Left colon (tissue), 2 donors: ENCODE data around the gene SLC25A26. TPM values are rescaled to one million over a fixed set of nuclear protein-coding genes. Genes with fewer than 3 reads are reported as not detected.

ENCODE experiments used
- ATAC-seq: fragments of 200-7000 bp; cut with Tn5 transposase; one replicate; pipeline ENCODE4 v1.9.1; 2020; ENCODE audit warnings: mild to moderate bottlenecking, moderate library complexity
- DNase-seq, 2 donors: peaks; one replicate each; pipeline ENCODE4 v3.0.0-alpha.2; 2020
- intact Hi-C, 2 donors: fragments of 100-400 bp; cut with DNase I in 1 of 2; cut with micrococcal nuclease in 1 of 2; formaldehyde crosslinking; loops; one replicate each; pipeline versions ENCODE4 v1.11.2 to v1.14.0; 2022; cut with DNase I, micrococcal nuclease
- long read RNA-seq: library from polyadenylated mRNA; unstranded; transcript quantifications from one replicate; pipeline ENCODE4 v2.0.0, GENCODE V29; 2021
- total RNA-seq, 2 donors: library from RNA; stranded (reverse); fragmentation: NEBNext Ultra II Directional; extraction: Animal tissue kit (Norgen Biotek cat#: 25700); gene quantifications; one replicate each; pipeline ENCODE4 v1.2.1, GENCODE V29; 2021
- donor health status: DM: no; HTN: no; CAD: no.
- donor health status: DM: yes; HTN: yes; CAD: no.

The SLC25A26 gene, protein sequence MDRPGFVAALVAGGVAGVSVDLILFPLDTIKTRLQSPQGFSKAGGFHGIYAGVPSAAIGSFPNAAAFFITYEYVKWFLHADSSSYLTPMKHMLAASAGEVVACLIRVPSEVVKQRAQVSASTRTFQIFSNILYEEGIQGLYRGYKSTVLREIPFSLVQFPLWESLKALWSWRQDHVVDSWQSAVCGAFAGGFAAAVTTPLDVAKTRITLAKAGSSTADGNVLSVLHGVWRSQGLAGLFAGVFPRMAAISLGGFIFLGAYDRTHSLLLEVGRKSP
- 10 to 100 TPM; 17.2 to 18.9 TPM for total RNA-seq
- long read RNA-seq, transcript SLC25A26-201 (9 exons, 1,023 nt): major isoform, 7 of 21 reads
- long read RNA-seq, partial matches to known transcripts: 7 of 21 reads
- long read RNA-seq, other reads (novel, unspliced or antisense): 7 of 21 reads

DNA sequence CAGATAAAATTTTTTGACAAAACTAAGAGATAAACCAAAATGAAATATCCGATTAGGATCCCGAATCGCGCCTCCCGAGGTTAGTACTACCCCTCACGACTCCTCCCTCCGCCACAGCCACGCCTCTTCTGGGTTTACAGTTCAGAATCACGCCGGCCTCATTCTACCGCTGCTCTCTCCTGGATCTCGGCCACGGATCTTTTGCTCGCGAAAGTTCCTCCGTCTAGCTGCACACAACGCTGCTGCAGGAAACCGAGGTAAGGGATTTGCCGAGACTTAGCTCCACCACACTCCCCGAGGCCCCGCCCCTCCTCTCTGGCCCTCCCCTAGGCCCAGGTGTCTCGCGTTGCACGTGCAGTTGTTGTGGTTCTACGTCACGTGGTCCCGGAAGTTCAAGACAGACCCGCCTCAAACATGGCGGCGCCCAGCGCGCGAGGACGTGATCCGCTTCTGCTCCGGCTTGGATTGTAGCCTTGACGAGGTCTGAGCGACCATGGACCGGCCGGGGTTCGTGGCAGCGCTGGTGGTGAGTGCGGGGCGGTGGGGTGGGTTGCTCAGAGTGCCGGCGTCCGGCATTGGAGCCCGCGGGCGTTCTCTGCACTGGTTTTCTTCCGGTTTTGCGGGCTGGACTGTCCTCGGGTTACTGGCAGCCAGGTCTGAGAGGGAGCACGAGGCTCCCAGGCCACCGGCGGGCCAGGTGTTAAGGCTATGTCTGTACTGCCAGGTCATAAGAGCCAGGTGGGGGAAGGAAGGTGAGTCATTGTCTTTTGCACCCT is at the start of gene SLC25A26:
Gene SLC25A26 (plus strand): TSS at position 400 of the 776 bp plus-strand sequence. CDS start 94 bp downstream, at position 494.
- intact Hi-C loops: no loop called here
- ATAC-seq: peak; percentile 97

DNA sequence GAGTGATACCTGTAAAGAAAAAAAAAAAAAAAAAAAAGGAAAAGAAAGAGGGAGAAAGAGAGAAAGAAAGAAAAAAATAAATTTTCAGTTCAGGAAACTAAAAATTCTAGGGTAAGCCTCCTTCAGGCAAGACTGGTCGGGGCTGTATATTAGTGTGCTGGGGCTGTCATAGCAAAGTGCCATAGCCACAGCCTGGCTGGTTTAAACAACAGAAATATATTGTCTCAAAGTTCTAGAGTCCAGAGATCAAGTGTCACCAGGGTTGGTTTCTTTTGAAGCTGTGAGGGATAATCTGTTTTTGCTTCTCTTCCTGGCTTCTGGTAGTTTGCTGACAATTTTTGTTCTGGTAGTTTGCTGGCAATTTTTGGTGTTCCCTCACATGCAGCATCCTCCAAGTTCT is 48.4 kb upstream of the SLC25A26 start:
- intact Hi-C loops: no loop called here
- DNase-seq (no peak), ATAC-seq (peak; percentile 77)

More for the DNA sequence above, at the start of gene SLC25A26:
- DNase-seq: peak; percentile 97 to 98

DNA sequence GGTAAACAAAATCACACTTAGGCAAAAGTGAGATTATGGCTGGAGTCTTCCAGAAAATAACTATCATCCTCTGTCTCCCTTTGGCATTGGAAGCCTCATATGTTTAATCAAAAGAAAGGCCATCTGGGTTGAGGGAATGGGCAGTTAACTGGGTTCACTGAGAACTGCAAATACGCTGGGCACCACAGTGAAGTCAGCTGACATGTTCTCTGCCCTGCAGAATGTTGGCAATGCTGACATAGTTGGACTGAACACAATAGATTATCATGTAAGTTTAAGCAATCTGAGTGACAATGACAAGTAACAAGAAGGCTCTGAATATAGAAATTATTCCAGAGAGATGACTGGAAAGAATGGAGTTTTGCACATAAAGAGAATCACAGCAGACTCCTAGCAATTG is 43.8 kb upstream of the SLC25A26 start:
- ATAC-seq: no peak
- DNase-seq: no peak
- intact Hi-C loops: no loop called here

DNA sequence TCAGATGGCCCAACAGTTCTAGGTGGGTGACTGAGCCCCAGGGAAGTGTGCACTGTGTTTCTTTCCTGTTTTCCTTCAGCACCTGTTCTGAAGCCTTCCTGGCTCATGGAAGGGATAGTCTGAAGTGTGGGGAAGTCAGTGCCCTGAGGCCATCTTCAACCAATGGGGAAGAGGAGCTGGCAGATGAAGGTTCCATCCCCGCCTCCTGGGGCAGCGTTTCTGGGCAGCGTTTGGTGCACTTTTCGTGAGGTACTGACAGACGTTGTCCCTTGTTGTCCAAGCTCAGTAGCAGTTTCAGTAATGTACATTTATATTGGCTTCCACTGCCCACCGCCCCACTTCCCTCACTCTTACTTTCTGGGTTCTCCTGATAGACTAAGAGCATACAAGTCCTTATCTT is 42.6 kb upstream of the SLC25A26 start:
- intact Hi-C loops: no loop called here
- DNase-seq: no peak
- ATAC-seq: no peak

DNA sequence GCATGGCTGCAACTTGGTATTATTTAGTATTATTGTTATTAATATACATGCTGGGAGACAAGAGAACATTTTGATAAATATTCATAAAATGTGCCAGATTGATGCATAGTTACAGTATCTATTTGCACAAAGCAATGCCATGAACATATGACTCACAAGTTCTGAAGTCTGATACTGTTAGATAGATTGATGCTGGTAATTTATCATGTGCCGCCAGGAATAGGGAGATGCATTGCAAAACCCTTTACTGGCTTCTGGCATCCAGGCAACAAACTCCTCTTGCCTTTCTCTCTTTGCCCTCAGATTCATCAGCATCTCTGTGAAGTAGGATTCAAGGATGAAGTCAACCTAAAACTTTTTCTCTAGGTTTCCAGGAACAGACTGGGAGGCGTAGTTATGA is 41.0 kb upstream of the SLC25A26 start:
- DNase-seq: no peak
- intact Hi-C loops: no loop called here
- ATAC-seq: no peak

DNA sequence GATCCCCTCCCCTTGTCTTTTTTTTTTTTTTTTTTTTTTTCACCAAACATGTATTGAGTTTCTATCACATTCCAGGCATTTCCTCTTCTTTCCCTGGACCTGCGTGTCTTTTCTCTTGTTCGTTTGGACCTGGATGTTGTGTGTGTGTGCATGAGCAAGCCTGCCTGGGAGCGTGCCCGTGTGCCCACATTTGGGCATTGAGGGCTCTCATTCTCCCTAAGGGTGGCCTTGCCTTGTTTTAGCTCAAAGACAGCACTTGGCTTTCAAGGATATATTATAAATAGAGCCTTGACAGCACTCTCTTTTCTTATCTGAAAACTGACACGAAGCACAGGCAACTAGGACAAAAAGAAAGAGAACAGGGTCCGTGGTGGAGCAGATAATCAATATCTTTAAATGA is 39.0 kb upstream of the SLC25A26 start:
- intact Hi-C loops: no loop called here
- no peak for DNase-seq
- no peak for ATAC-seq

DNA sequence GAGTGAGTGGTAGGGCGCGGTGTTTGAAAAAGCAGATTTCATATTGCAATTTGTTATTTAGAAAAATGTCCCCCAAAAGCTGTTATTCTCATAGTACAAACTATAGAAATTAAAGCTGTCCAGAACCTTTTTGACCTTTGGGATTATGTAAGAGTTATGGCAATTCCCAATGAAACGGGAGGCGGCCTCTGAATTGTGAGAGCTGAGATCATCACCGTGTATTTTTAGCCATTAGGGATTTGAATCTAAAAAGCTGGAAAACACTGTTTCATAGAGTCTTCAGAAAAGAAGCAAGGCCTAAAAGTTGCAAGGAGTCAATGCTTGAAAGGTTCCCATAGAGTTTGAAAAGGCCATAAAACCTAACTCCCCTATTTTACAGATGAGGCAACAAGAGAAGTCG is 38.6 kb upstream of the SLC25A26 start:
- DNase-seq: no peak
- intact Hi-C loops: no loop called here
- ATAC-seq: no peak

DNA sequence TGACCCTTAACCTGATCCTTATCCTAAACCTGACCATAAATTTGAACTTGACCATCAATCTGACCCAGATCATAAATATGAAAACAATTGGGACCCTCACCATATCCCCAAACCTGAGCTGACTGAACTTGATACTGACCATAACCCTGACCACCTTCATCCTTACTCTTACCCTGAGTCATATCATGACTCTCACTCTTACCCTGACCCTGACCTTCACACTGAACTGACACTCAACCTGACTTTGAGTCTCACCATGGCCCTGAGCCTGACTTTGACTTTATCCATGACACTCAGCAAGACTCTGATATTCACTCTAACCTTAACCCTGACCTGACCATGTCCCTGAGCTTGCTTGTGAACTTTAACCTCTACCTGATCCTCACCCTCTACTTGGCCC is 34.3 kb upstream of the SLC25A26 start:
- ATAC-seq (no peak), DNase-seq (no peak)
- intact Hi-C loops: no loop called here

DNA sequence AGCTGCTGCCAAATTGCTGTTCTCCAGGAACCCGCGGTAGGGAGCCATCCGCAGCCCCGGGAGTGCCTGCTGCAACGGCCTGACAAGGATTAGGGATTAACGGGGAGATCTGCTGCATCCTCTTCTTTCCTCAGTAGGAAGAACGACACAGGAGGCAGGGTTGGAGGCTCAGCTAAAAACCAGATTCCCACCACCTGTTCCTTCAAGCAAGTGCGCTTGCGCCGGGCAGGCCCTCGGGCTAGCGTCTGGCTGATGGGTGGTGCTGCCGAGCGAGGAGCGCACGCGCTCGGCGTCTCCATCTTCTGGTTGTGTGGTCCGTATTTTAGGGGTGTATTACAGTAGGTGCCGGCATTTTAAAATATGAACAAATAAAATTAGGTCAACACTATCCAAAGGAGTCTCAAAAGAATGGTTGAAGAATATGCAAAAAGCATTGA is 25.4 kb upstream of the SLC25A26 start:
- peak; percentile 69 for ATAC-seq
- DNase-seq: peak; percentile 26 to 56
- intact Hi-C loops: no loop called here

DNA sequence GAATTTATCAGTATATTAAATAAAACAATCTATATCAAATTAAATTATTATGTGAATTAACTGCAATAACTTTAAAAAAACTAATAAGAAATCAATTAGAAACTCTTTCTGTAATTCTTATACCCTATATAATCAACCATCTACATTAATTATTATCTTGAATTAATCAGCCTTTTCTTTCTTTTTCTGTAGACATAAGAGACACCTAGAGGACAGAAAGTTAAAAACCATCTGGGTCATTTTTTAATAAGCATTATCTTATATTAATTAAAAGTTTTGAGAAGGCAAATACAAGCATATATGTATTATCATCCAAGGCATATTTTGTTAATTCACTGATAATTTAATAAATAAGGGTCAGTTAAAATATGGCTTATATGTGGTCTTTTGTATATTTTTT is 24.2 kb upstream of the SLC25A26 start:
- intact Hi-C loops: no loop called here
- DNase-seq (no peak), ATAC-seq (no peak)

DNA sequence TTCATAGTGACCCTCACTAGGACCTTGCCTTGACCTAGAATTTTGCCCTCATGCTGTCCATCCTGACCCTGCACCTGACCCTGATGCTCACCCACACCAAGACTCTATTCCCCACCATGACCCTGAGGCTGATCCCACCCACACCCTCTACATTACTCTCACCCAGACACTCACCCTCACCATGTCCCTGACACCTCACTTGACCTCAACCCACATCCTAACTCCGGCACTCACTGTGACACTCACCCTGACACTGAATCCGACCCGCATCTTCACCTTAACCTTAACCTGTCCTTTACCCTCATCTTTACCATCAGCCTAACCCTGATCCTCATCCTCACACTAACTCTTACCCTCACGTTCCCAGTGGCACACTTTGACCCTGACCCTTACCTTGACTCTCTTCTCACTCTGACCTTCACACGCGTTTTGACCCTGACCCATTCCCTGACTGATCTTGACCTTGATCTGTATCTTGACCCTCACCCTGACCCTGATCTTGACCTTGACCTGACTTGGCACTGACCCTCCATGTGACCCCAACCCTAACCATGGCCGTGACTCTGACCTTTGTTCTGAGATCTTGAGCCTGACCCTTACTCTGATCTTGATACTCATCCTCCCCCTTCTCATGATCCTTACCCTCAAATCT is 22.2 kb upstream of the SLC25A26 start:
- intact Hi-C loops: no loop called here
- ATAC-seq: no peak
- DNase-seq: no peak

DNA sequence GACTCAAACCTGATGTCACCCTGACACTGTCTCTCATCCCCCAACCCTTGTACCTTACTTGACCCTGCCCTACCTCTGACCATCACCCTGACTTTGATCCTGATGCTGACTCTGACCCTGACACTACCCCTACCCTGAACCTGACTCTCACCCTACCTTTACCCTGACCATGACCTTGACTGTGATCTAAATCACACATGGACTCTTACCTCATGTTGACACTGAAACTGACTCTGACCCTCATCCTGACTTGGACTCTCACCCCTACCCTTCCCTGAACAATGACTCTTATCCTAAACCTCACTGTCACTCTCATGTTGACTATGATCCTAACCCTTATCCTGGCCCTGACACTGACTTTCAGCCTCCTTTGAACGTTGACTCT is 21.7 kb upstream of the SLC25A26 start:
- no peak for ATAC-seq
- no peak for DNase-seq
- intact Hi-C loops: no loop called here

DNA sequence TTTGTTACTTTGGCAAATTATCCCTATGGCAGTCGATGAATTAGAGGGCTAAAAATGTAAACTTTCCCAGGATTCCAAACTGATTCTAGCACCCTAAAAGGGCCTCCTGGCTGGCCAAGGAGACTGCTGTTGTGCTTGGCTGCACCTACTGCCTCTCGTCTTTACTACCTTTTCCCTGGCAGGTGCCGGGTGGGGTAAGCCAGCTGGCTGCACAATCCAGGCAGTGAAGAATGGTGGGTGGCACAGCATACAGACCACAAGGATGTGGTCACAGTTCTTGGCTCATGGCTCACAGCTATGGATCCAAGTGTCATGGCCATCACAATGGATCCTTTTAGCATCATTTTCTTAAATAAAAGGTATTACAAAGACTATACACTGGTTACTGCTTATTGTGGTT is 20.7 kb upstream of the SLC25A26 start:
- peak; percentile 75 for ATAC-seq
- intact Hi-C loops: no loop called here
- no peak for DNase-seq

DNA sequence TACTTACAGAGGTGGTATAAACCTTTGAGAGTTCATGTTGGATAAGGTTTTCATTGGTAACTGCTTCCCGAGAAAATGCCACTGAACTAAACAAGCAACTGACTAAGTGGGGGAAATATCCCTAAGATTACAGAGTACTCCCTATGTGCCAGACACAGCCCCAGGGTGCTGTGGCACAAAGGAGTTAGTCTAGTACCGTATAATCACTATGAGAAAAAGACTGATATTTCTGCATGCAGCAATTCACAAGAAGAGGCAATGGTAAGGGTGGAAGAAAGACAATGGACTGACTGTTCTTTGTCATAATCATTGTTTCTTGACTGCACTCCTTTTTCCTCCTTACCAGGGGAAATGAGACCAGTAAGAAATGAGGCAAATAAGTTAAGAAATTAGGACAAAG is 20.0 kb upstream of the SLC25A26 start:
- intact Hi-C loops: no loop called here
- ATAC-seq (no peak), DNase-seq (no peak)

DNA sequence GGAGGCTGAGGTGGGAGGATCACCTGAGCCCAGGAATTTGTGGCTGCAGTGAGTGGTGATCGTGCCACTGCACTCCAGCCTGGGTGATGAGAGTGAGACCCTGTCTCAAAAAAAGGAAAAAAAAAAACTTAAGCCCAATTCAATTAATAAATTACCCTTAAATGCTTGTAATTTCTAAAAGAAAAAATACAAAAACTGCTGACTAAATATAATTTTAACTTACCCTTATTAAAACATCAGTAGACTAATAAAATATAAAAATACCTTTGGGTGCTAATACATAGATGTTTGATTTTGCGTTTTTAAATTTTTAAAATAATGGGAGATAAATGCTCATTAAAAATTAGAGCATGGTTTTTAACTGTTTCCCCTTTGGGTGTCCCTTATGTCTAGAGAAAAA is 17.5 kb upstream of the SLC25A26 start:
- ATAC-seq (no peak), DNase-seq (no peak)
- intact Hi-C loops: no loop called here

DNA sequence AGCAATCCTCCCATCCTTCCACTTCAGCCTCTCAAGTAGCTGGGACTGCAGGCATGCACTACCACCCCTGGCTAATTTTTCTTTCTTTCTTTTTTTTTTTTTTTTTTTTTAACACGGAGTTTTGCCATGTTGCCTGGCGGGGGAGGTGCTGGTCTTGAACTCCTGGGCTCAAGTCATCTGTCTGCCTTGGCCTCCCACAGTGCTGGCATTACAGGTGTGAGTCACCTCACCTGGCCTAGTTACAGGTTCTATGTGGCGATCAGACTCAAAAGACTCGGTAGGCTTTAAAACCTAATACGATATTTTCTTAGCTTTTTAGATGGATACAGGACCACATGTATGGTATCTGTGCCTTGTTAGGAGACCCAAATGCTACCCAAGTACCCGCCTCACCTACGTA is 14.0 kb upstream of the SLC25A26 start:
- ATAC-seq: no peak
- DNase-seq: no peak
- intact Hi-C loops: no loop called here

DNA sequence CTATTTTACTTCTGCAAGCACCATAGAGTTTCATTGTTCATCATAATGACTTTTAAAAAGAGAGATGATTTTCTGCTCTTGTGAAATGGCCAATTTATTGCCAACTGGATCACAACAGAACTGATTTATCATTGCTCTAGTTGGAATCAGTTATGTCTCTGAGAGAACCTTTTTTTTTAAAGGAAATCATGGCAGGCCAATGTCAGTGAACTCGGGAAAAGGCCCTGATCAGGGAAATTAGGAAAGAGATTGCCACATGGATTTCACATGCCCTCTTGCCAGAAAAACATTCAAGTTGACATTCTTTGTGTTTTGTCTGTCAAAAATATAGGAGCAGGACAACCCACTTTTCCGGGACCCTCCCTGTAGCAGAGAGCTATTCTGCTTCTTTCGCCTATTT is 12.6 kb upstream of the SLC25A26 start:
- intact Hi-C loops: no loop called here
- DNase-seq (no peak), ATAC-seq (no peak)

DNA sequence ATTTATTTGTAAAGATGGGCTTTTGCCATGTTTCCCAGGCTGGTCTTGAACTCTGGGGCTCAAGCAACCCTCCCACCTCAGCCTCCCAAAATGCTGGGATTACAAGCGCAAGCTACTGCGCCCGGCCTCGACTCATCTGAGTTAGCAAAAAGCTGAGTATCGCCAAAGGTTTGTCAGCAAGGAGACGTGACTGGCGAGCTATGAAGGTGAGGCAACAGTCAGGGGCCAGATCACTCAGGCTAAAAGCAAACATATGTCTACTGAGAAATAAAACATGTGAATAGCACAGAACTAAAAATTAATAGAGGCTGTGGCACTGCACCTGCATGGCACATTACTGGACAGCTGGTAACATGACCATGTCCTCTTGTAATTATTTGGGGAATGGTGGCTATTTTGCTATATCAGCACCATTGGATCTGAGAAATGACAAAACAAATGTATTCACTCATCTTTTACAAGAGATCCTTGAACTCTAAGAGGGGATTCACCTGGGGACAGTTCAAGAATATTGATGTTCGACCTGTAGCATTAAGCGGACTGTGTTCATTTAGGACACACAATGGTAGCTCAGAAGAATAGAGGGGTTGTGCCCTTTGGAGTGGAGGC is 10.0 kb upstream of the SLC25A26 start:
- intact Hi-C loops: no loop called here
- ATAC-seq: no peak
- DNase-seq: no peak

DNA sequence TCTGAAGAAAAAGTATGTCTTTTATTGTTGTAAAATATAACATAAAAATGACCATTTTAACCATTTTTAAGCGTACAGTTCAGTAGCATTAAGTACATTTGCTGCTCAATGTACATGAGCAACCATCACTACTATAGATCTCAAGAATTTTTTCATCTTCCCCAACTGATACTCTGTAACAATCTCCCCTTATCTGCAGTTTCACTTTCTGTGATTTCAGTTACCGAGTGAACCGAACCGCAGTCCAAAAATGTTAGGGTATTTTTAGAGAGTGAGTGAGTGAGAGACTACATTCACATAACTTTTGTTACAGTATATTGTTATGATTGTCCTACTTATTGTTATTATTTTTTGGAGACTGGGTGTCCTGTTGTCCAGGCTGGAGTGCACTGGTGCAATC is 9.0 kb upstream of the SLC25A26 start:
- ATAC-seq (no peak), DNase-seq (no peak)
- intact Hi-C loops: no loop called here

DNA sequence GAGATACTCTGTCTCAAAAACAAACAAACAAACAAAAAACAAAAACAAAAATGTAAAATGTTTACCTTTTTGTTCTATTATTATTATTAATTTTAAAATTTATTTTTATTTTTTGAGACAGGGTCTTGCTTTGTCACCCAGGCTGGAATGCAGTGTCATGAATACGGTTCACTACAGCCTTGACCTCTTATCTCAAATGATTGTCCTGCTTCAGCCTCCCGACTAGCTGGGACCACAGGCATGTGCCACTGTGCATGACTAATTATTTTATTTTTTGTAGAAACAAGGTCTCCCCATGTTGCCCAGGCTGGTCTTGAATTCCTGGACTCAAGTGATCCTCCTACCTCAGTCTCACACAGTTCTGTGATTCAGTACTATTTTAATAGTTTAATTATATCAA is 5.7 kb upstream of the SLC25A26 start:
- intact Hi-C loops: no loop called here
- ATAC-seq: no peak

More for the DNA sequence above, 5.7 kb upstream of the SLC25A26 start:
- no peak for DNase-seq
